GM18517 (cell line): ENCODE results near the gene PAFAH2.

Experiments used
- ATAC-seq: cut with Tn5 transposase; IDR thresholded peaks from one replicate; pipeline ENCODE4 v1.9.1; 2021; ENCODE audit warnings: mild to moderate bottlenecking, moderate library complexity; ENCODE audit not compliant: unreplicated experiment

PAFAH2 gene

DNA sequence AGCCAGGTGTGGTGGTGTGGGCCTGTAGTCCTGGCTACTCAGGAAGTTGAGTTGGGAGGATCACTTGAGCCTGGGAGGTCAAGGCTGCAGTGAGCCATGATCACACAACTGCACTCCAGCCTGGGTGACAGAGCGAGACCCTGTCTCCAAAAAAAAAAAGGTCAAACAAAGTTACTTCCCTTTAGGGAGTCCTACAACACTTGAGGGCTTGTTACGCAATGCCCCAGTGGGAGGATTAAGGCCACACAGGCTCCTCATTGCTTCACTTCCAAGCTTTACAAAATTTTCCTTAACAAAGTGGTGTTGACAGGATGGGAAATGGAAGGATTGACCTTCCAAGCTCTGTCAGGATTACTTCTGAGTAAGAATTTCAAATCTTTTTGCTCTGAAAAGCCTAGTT, 17.5 kb upstream of the PAFAH2 start:
- ATAC-seq, result no peak

DNA sequence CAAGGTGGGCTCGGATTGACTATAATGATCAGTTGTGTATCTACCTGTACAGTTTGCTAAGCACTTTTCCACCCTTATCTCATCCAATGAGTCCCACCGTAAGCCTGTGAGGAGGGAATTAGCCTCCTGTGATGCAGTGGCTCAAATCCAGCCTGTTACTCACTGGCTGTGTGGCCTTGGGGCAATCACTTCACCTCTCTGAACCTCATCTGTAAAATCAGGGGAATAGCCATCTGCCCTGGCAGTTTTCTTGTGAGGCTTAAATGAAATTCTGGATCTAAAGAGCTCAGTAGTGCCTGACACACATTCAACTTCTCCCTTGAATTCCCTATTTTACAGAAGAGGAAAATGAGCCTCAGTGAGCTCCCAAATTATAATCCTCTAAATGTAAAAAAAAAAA, 16.3 kb upstream of the PAFAH2 start:
- ATAC-seq, result no peak

DNA sequence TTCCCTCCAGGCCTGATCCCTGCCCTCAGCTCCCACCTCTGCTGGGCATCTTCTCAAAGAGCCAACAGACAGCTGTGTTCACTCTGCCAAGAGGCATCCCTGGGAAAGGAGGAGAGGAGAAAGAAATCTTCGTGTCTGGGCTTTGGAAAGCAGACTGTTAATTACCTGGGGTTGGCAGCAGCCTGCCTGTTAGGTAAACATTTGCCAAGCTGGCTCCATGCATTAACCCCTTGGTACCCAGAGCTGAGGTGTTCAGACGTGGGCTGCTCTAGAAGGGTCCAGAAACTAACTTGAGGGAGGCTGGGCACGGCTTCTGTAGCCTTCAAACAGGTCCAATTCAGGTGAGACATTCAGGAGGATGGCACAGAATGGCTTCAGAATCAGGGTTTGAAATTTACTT, 15.0 kb upstream of the PAFAH2 start:
- ATAC-seq, result no peak

DNA sequence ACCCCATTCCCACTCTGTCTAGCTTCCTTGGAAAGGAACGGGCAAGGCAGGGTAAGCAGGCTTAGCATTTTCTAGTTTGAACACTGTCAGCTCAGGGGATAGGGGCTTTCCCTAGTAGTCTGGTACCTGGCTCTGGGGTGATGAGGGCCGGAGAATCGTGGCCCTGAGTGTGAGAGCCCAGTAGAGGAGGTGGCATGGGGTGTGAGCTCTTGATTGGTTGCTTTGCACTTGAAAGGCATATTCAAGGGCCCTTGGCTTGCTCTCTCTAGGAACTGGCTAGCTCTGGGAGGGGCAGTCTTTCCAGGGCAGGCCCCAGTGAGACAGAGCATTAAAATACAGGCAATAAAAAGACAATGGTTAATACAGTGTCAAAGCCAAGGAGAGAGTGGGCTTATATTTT, 13.0 kb upstream of the PAFAH2 start:
- no peak for ATAC-seq

DNA sequence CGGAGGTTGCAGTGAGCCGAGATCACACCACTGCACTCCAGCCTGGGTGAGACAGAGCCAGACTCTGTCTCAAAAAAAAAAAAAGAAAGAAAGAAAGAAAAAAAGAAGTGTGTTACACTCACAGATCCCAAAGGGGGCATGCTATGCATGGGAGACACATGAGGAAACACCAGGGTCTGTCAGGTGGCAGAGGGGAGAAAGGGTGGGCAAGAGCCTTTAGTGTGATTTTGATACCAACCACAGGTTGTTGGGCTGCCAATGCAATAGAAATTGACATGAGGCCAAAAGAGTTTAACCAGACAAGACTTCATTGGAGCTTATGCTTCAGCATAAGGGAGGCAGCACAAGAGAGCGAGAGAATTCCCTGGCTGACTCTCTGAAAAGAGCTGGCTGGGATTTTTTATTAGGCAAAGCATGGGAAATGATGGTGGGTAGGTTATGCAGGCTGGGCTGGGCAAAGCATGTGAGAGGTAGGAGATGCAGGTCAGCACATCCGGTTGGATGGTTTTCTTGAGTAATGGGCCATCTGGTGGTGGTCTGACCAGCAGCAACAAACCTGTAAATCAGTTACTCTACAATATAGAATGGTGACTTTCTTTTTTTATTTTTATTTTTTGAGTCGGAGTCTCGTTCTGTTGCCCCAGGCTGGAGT, 12.1 kb upstream of the PAFAH2 start:
- ATAC-seq, result no peak

DNA sequence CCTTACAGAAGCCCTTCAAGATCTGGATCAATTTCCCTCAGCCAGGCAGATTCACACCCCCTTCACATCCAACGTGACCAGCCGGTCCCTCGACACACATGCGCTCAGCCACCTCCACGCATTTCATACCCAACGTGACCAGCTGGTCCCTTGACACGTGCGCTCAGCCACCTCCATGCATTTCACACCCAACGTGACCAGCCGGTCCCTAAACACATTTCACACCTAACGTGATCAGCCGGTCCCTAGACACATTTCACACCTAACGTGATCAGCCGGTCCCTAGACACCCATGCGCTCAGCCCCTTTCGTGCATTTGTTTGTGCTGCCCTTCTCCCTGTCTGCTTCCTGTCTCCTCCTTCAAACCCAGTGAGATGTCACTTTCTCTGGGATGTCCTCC, 8.8 kb upstream of the PAFAH2 start:
- ATAC-seq, result no peak

DNA sequence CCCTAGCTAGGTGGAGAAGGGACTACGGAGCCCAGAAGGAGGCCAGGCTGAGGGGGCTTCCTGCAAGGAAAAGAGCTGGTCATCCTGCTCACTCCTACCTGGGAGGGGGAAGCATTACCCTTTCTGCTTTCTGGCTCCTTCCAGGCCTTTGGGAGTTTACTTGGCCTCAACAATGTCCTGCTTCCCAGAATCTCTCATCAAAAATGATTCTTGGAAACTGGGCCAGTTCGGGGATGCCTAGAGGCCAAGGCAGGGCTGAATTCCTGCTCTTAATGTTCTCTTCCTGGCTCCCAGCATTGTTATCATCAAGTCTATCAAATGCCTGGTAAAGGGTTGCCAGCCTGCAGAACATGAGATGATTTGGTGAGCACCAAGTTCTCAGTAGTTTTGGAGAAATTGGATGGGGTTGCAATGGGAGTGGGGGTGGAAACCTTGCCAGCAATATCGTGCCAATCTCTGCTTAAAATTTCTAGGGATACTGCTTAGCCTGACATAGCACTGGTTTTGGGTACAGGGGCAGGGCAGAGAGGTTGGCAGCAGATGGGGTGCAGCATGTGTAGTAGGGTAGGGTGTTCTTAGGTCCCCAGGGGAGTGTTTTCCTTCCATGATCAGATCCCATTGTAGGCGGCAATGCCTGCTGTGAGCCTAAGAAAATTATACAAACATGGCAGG, 7.7 kb upstream of the PAFAH2 start:
- ATAC-seq, result no peak

DNA sequence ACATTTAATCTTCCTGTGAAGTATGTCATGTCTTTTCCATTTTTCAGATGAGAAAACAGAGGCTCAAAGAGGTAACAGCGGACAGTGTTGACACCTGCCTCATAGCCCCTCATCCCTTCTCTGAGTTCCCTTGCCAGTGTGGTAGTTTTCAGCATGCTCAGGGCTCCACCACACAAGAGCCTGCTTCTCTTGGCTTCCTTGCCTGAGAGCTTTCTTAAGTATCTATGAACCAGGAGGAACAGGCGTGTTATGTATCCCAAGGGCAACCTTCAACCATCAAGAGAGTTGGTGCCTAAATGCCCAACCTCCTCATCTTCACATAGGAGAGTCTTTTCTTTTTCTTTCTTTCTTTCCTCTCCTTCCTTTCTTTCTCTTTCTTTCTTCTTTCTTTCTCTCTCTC, 5.9 kb upstream of the PAFAH2 start:
- no peak for ATAC-seq

DNA sequence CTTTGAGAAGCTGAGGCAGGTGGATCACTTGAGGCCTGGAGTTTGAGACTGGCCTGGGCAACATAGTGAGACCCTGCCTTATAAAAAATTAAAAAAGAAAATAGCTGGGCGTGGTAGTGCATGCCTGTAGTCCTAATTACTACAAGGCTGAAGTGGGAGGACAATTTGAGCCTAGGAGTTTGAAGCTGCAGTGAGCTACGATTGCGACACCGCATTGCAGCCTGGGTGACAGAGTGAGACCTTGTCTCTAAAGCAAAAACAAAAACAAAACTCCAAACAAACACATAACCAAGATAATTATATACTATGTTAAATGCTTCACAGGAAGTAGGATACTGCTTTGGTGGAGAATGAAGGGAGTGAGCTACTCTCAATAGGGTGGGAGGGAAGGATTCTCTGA, 5.4 kb upstream of the PAFAH2 start:
- no peak for ATAC-seq

DNA sequence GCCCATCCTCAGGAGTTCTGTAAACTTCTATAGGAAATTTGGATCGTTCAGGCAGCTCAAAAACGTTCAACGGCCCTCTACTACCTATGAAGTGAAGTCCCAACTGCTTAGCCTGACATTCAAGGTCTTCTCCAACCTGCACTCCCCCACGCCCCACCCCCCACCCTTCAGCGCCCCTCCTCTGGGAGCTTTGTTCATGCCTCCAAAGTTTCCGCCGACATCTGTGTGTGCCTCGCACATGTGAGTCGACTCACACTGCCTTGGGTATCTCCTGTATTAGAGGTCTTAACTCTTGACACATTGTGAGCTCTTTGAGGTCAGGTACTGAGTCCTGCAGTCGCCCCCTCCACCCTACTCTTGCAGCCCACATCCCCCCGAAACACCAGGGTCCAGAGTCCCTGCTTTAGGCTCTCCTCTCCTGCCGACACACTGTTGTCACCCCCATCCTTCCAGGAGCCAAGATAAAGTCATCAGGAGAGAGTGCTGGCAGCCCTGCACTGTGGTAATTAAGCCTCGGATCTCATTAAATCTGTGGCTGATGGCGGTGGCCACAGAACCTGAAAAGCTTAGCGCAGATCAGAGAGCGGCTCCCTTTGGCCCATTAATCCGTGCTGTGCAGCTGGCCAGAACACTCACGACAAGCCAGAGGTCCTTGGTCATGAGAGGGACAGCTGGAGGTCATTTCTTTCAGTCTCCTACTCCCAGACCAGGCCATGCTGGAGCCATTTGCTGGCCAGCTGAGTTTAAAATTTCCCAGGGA, 1.4 kb upstream of the PAFAH2 start:
- no peak for ATAC-seq

DNA sequence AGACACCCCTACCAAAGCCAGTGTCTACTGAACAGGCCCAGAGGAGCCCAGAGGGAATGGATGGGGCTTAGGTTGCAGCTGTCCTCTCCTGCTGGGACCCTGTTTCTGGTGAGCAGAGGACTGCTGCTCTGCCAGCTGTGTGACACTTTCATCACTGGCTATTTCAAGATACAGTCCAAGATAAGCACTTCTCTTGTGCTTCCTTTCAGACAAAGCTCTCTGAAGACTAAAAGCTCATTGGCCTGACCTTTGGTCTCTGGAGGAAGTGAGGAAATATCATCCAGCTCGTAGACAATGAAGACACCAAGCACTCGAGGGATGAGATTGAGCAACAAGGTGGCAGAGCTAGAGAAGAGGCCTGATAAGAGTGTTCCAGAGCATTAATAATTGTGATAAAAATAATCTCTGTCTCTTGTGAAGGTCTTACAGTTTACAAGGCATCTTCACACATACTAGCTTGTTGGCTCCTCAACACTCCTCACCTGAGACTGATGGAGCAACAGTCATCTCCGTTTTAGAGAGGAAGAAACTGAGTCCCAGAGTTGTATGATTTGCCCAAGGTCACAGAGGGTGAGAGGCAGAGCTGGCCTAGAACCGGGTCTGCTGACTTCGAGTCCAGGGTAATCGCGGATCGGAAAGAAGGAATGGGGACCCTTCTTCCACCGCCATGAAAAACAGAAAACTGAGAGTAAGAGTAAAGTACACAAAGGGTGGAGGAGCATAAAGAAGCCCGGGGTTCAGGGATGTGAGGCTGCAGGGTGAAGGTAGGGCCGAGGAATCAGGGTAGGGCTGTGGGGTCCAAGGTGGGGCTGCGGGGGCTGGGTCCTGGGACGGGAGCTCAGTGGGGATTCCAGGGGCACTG, 666 bp downstream of the PAFAH2 start:
- no peak for ATAC-seq

DNA sequence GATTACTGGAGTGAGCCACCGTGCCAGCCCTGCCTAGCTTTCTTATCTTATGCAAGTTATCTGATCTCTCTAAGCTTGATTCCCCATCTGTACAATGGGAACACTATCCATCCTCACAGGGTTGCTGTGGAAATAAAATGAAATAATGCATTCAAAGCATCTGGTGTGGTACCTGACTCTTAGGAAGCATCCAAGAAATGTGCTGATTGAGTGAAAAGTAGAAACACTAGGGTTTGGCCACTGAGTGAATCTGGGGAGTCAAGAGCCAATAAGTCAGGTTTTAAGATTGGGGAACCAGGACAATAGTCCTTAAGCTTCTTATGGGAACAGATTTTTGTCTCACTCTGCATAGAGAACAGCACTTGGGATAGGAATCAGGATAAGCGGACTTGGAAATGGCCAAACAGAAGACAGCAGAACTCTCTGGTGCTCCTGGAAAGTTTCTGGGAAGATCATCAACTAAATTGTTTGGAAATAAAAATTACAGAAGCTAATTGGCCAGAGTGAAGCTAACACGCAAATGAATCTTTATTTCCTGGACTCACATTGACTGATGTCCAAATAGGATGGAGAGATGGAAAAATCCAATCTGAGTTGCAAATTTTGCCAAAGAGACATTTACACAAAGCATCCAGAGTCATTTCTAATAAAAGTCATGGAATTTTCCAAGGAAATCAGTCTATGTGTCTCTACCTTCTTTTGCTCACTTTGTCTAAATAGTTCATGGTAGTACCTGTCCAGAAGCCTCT, 3.3 kb downstream of the PAFAH2 start:
- no peak for ATAC-seq

DNA sequence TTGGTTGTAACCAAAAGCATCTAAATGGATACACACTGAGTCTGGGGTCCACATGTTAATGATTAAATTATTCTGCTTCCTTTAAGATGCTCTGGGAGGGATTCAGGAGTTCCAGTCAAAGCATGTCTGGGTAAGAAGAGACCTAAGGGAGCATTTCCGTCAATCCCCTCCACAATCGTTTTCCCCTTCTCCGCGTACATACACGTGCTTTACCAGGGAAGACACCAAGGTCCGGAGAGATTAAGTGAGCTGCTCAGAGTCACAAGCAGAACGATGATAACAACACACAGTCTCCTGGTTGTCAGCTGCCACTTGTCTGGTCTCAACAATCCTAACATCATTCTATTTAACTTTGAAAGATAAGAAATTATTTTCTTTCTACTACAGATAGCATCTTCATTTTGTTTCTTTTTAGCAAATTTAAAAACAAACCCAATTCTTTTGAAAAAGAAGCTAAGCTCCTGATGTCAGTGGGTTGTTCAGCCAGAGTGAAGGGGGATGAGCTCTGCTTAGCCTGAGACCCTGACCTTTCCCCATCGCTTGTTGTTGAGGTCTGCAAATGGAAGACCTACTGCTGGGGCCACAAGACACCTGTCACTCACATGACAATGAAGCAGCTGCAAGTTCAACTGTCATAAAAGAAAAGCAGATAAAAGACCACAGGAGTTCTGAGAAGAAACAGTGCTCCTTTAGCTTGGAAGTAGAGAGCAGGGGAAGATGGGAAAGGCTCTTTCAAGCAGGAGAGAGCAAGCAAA, 4.5 kb downstream of the PAFAH2 start:
- no peak for ATAC-seq

DNA sequence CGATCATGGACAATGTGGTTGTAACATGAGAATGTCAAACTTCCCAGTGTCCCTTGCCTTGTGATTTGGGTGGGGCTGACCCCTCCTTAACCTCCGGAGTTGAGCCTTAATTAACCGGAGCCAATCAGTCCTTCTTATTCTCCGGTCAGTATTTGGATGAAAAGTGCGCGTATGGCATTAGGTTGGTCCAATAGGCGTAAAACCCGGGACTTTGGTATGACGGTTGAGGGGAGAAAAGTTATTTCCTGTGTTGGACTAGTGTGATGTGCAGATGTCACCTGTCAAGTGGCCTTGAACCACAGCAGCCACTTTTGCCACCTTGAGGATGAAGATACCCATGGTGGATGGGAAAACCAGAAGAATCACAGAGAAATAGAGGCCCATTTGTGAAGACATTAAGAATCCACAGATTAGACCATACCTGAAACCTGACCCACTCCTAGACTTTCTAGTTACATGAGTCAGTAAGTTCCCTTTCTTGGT, 5.1 kb downstream of the PAFAH2 start:
- ATAC-seq, result no peak

DNA sequence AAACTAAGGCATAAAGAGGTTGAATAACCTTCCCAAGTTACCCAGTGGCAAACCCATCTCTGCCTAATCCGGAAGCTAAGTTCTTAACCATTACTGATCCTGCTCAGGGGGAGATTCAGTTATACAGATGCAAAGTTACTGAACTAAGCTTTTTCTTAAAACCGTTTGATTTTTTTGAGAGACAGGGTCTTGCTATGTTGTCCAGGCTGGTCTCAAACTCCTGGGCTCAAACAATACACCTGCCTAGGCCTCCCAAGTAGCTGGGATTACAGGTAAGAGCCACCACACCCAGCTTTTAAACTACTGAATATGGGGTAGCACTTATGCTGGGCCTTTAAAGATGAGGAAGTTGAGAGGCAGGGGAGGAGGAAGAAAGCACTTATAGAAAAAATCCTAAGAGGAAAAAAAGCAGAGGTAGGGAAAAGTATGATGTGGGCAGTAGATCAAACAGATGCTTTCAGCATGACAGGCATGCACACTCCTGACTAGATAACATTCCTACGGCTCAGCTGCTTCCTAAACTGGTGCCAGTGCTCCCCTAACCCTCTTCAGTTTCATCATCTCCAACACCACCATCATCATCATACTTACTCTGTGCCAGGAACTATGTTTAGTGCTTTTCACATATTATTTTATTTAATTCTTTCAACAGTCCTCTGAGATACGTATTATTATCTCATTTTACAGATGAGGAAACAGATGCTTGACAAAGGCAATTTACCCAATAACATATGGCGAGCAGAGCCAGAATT, 5.8 kb downstream of the PAFAH2 start:
- no peak for ATAC-seq

DNA sequence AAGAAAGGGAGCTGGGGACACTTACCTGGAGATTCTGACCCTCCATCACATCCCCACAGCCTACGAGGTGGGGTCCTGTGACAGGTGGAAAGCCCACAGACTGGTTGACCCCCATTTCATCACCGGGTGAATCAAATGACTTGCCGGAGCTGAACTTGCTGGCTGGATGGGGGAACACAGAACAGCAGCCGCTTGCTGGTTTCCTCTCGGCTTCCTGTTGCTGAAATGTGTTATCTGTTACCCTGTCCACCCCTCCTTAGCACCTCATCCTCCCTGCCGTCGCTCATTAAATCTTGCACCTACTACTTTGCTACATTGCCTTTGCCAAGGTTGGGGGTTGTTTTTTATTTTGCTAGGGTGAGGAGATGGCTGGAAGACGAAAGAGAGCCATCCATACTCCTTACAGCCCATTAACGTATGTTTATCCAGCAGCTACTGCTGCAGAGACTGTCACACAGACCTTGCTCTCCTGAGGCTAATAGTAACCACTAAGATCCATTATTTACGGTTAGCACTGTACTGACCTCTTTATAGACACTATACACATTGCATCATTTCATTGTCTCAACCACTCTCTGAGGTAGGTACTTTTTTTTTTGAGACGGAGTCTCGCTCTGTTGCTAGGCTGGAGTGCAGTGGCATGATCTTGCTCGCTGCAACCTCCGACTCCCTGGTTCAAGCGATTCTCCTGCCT, 7.0 kb downstream of the PAFAH2 start:
- ATAC-seq, result no peak

DNA sequence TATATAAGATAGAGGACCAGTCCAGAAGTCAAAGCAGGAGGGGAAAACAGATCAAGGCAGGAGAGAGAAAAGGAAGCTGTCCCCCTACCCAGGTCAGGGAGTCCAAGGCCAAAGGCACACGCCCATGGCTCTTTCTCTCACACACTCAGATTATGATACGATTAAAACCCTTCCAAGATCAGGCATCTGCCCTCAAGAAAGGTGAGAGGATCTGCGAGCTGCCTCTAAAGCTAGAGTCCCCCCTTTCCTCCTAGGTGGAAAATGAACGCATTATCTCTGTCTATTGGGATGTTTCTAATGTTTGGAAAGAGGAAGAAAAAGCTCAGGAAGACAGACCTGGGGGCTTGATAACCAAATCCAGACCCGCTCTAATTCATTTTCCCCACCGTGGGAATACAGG, 7.6 kb downstream of the PAFAH2 start:
- ATAC-seq, result no peak

DNA sequence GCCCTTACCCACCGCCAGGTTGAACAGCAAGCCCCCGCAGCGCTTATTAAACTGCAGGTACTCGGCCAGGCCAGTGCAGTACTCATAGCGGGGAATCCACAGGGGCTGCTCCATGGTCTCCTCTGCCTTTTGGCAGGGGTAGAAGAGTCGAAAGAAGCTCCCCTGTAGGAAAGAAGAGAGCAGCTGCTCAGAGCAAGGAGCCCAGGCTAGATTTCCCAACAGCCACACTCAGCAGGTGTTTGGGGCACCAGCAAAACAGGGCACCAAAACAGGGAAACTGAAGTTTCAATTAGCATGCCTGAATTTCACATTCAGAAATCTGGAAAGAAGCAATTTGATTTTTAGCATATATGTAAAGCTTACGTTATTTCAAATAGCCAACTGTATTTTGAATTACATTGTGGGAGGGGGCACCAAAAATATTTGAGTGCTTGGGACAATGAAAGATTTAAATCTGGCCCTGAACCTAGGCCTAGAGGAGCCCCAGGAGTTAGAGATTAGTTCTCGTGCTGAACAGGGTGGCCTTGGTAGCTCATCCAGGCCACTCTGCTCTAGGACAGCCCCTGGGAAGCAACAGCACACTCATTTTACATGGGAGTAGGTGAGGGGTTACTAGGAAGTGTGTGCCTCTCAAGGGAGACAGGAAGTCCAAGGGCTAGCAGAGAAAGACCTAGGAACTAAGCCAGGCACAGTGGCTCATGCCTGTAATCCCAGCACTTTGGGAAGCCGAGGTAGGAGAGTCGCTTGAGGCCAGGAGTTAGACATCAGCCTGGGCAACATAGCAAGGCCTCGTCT, 8.2 kb downstream of the PAFAH2 start:
- ATAC-seq, result no peak
